COLO829 (cell line): ENCODE data around the gene PIRT.

Experiments
- DNase-seq: peaks from one replicate; pipeline ENCODE4 v3.0.0; 2012; ENCODE audit warnings: low spot score

Gene PIRT

GRCh38 chr17:10787306-10788045 lies 50.4 kb downstream of the PIRT start:
- no peak for DNase-seq

DNA sequence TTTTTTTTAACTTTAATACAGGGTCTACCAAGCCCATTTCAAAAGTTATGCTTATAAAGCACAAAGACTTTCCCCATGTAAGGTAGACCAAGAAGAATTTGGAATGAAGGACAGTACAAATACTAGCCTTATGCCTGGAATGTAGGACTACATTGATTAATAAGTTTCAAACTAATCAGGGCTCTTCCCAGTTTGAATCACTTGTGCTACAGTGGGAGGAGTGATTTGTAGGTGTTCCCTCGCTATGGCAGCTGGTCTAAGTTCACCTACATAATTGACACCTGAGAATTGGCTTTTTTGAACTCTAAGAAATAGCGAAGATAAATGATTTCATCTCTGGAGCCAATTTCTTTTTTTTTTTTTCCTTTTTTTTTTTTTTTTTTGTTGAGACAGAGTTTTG lies 52.6 kb downstream of the PIRT start:
- no peak for DNase-seq

- DNase-seq = no peak
Measured at GRCh38 chr17:10779609-10780008, 58.3 kb downstream of the PIRT start.

GRCh38 chr17:10777890-10778289 lies 60.0 kb downstream of the PIRT start:
- no peak for DNase-seq

GRCh38 chr17:10777131-10777807 lies 60.6 kb downstream of the PIRT start:
- DNase-seq = no peak

DNA sequence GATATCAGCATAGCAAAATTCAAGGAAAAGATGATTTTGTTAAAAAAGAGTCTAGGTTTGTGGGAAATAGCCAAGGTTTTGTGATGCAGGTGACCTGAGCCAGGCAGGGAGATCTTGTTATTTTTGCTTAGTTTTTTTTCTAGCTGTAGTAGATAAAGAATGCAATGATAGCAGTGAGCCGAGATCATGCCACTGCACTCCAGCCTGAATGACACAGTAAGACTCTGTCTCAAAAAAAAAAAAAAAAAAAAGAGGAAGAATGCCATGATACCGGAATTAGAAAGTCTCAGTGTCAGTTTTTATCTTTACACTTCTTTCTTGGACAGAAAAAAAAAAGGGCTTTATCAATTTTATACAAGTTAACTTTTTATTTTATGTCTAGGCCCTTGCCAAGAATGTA lies 61.5 kb downstream of the PIRT start:
- no peak for DNase-seq

DNA sequence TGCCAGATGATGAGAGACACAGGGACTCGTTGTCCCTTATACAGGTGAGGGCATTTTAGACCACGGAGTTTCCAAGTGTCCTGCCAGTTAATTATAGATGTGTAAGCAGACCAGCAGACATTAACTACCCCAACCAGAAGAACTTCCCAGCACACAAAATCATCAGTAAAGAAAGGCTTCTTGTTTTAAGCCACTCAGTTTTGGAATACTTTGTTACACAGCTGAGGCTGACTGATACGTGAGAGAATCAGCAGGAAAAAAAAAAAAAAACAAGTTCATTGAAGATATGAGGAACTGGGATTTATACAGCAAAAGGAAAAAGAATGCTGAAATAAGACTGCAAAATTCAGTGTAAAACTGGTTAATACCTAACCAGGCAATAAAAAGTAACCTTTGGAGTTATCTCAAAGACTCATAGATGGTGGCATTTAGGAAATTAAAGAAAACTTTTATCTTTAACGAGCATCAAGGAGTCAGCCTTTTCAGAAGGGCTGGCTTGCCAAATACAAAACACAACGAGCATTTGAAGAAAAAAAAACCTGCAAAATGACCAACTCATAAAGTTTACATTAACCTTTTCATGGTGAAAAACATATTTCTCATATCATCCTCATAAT lies 62.0 kb downstream of the PIRT start:
- no peak for DNase-seq

- DNase-seq = no peak
Measured at GRCh38 chr17:10775058-10775457, 62.8 kb downstream of the PIRT start.

DNA sequence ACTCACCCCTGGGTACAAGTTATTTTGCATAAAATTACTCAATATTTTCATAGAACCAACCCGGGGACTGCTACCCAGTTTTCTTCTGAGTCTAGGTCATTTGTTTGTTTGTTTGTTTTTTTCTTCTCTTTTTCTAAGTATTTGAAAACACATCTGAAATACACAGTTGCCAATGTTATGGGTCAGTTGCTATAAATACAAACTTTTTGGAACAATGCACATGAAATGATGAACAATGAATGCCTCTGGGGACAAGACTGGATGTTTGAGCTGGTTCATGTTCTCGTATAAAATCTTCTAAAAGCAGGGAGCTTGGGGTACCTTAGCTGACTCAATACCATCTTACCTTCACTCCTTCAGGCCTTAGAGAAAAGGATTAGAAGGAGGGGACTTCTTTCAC lies 64.5 kb downstream of the PIRT start:
- DNase-seq = no peak
